ENCODE measurements around the gene MCL1.

DNA sequence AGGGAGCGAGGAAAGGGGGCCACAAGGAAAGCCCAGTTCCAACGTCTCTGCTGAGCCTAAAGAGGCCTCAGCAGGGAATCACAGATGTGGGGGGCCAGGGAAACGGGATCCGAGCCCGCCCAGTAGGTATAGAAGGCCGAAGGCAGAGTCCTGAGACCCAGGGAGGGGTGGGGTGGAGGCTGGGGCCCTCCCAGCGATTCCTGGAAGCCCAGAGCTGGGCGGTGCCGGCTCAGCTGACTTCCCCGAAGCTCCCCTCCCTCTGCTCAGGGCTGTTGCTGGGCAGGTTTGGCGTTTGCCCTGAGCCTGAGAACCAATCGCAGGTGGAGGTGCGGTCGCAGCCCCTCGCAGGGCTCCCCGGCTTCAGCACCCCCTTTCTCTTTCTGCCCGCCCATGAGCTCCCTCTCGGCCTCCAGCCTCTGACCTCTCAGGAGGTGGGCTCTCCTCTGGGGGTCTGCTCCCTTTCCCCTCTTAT, 17.4 kb downstream of the MCL1 start:
- TF ChIP-seq, protein P1, sequence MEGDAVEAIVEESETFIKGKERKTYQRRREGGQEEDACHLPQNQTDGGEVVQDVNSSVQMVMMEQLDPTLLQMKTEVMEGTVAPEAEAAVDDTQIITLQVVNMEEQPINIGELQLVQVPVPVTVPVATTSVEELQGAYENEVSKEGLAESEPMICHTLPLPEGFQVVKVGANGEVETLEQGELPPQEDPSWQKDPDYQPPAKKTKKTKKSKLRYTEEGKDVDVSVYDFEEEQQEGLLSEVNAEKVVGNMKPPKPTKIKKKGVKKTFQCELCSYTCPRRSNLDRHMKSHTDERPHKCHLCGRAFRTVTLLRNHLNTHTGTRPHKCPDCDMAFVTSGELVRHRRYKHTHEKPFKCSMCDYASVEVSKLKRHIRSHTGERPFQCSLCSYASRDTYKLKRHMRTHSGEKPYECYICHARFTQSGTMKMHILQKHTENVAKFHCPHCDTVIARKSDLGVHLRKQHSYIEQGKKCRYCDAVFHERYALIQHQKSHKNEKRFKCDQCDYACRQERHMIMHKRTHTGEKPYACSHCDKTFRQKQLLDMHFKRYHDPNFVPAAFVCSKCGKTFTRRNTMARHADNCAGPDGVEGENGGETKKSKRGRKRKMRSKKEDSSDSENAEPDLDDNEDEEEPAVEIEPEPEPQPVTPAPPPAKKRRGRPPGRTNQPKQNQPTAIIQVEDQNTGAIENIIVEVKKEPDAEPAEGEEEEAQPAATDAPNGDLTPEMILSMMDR (IDR thresholded peaks at IDR 0.05): no peak
- no peak for TF ChIP-seq ZFX (IDR thresholded peaks at IDR 0.05; ENCODE audit: borderline replicate concordance)

Measured in 22Rv1 (cell line).